Measurements from ENCODE around the gene CDPF1.
"Not testable (repeated sequence)": the region's sequence is repeated elsewhere in the genome, so short reads cannot be mapped to it uniquely, and the experiment has no call there.

The CDPF1 gene

DNA sequence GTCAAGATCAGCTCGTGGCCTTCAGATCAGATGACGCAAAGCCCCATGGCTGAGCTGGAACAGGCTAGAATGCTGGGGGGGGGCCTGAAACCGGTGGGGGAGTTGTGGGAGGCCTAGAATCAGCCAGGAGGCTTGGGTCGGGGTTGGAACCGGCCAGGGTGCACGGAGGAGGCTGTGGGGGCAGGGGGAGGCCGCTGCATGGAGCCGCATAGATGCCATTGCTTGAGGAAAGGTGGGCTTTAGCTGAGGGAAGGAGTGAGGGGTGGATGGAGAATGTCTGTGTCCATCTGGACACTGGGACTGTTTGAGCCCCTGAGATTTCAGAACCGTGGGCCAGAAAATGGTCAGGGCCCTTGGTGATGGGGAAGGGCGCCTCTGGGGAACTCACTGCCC lies 25.2 kb downstream of the CDPF1 start:
- DNase-seq (ENCODE audit: low read depth in 2 of 2) = no peak

DNA sequence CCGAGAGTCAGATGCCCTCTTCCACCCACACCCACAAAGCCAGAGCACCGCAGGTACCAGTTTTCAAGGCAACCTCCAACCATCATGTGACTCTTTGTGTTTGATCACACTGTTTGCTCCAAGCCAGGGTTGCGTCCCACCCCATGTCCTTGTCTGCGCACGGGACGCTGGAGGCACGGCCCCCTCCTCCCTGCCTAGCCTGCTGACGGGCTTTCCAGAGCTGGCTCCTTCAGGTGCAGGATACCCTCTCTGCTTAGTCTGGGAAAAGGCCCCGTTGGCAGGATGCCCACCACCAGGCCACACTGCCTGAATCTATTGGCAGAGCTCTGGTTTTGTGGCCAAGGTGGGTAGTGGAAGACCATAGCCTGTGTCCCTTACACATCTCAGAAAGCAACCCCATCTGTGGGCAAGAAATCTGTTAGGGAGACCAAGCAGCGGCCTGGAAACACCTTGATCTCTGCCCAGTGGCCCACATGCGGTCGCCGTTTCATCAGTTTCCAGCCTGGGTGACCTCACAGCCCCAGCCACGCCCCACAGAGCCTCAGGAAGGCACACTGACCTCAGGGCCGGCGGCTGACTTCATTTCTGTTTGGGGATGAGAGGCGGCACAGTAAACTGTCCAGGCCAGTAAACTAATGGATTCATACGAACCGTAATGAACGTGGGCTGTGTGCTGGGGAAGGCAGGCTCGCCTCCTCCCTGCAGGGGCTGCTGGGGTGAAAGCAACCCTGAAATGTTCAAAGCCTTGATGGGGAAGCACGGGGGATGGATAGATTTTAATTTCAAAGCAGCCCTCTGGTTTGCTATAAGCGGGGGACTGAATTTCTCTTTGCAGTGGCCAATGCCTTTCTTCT lies 25.8 kb downstream of the CDPF1 start:
- no peak for DNase-seq (ENCODE audit: low read depth in 2 of 2)

DNA sequence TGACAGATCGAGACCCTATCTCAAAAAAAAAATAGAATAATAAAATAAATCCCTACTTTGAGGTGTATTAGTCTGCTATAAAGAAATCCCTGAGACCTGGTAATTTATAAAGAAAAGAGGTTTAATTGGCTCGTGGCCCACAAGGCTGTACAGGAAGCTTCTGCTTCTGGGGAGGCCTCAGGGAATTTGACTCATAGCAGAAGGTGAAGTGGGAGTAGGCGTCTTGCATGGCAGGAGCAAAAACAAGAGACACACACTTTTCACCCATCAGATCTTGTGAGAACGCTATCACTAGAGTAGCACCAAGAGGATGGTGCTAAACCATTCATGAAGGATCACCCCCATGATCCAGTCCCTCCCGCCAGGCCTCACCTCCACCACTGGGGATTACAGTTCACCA lies 29.2 kb downstream of the CDPF1 start:
- no peak for DNase-seq (ENCODE audit: low read depth in 2 of 2)

DNA sequence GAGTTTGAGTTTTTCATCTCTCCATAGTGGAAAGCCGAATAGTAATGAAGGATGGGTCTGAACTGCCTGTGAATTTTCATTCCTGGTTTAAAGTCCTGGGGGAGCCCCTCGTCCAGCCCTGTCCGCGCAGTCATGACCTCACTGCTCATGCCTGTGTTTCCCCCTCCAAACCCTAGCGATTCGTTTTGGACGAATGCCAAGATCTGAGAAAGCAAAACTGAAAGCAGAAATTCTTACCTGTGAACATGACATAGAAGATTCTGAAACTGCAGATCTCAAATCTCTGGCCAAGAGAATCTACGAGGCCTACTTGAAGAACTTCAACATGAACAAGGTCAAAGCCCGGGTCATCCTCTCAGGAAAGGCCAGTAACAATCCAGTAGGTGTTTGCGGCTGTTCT lies 30.5 kb downstream of the CDPF1 start:
- no peak for DNase-seq (ENCODE audit: low read depth in 2 of 2)

- DNase-seq (ENCODE audit: low read depth in 2 of 2) = no peak
These were observed 35.5 kb downstream of the CDPF1 start for GRCh38 chr22:46214616-46215015.

DNA sequence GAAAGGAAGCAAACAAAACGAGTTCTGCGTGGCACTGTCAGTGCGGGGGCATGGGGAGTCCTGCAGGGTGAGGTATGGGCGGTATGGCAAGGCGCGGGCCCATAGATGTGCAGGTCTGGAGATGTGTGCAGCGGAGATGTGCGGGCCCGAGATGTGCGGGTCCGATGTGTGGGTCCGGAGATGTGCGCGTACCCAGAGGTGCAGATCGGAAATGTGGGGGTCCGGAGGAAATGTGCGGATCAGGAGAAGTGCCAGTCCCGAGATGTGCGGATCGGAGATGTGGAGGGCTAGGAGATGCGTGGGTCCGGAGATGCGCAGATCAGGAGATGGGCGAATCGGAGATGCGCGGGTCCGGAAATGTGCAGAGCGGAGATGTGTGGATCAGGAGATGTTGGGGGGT lies 35.9 kb downstream of the CDPF1 start:
- no peak for DNase-seq (ENCODE audit: low read depth in 2 of 2)

- DNase-seq (ENCODE audit: low read depth in 2 of 2) = no peak
These were observed 37.0 kb downstream of the CDPF1 start for GRCh38 chr22:46213052-46213451.

DNA sequence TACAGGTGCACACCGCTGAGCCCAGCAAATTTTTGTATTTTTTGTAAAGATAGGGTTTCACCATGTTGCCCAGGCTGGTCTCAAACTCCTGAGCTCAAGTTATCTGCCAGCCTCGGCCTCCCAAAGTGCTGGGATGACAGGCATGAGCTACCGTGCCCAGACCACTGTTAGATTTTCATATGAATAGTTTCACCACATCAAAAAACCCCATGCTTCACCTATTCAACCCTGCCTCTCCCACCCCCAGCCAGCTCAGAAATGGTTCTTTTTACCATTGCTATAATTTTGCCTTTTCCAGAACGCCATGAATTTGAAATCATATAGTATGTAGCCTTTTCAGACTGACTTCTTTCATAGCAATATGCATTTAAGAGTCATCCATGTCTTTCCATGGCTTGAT lies 37.9 kb downstream of the CDPF1 start:
- no peak for DNase-seq (ENCODE audit: low read depth in 2 of 2)

- DNase-seq (ENCODE audit: low read depth in 2 of 2) = no peak
These were observed 40.8 kb downstream of the CDPF1 start for GRCh38 chr22:46209262-46209661.

DNA sequence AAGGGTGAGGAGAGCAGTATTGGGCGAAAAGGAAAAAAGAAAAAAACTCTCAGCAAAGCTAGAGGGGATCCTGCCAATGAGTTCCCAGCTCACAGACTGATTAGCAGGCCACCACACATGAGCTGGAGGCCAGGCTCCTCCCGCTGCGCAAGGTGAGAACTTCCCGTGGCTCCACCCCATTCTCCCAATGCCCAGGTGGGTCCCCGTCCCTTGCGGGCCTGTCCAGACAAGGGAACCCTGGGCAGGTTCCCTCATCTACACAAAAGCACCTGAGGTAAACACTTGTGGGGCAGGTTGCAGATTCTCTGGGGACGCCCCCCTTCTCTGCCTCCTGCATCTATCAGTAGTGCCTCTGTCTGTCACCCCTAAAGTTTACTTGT lies 46.5 kb downstream of the CDPF1 start:
- DNase-seq (ENCODE audit: low read depth in 2 of 2) = no peak

DNA sequence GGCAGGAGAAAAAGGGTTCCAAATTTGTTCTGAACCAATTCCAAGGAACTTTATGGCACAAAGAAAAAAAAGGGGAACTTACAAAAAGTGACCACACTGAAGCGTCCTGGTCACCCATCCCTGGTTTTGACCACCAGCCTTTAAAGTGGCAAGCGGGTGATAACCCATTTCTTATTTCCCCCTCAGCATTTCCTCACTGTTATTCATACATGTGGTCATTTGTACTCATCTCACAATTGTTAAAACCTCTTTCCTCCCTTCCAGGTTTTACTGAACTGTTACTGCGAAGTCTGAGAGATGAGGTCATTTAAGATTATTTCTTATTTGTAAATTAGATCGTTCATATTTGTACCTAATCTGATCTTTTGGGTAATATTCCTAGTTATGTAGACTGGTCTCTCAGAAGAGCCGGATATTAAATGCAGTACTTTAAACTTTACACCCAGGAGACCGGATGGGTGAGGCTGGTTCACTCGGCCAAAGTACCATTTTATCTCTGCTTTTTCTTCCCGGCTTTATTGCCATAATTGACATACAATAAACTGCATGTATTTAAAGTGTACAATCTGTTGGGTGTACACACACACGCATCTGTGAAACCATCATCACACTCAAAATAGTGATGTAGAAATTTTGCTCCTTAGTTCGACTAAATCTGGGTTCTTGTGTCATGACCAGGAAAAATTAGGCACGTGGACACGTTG lies 47.0 kb downstream of the CDPF1 start:
- DNase-seq (ENCODE audit: low read depth in 2 of 2) = no peak

DNA sequence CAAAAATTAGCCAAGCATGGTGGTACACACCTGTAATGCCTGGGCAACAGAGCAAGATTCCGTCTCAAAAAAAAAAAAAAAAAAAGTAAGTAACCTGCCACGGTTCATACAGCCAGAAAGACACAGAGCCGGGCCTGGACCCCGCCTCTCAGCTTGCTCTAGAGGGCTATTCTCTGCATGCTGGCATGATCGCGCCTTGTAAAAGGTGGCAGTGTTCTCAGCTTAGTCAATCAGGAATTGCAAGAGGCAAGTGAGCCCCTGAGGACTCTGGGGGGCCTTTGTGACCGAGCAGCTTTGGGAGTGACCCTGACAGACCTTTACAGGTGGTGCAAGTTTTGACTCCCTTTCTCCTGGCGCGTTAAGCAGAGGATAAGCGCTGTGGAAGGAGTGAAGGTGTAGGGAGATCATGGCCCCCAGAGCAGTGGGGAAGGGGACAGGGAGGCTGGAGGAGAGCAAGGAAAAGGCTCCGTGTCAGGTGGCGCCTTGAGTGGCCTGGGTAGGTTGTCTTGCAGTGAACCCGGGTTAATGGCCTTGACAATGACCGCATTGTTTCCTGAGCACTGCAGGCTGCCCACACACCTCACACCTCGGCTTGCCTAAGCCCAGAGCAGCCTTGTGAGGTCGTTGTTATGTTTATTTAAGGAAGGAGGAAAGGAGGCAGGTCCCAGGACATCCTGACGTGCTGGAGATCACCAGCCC lies 48.9 kb downstream of the CDPF1 start:
- no peak for DNase-seq (ENCODE audit: low read depth in 2 of 2)

DNA sequence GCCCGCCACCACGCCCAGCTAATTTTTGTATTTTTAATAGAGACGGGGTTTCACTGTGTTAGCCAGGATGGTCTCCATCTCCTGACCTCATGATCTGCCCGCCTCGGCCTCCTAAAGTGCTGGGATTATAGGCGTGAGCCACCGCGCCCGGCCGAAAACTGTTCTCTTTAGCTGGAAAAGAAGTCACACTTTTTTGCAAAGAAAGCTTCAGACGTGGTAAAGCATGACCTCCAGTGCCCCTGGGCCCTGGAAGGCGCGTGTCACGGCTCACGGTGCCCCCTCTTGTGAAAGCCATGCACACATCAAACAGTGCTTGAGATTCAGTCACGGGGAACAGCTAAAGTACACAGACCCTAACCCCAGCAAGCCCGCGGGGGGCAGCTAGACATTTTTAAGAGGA lies 51.3 kb downstream of the CDPF1 start:
- DNase-seq (ENCODE audit: low read depth in 2 of 2) = not testable (repeated sequence)

- DNase-seq (ENCODE audit: low read depth in 2 of 2) = no peak
These were observed 51.8 kb downstream of the CDPF1 start for GRCh38 chr22:46198274-46198673.

- no peak for DNase-seq (ENCODE audit: low read depth in 2 of 2)
These were observed 53.8 kb downstream of the CDPF1 start for GRCh38 chr22:46196278-46196677.

- DNase-seq (ENCODE audit: low read depth in 2 of 2) = no peak
These were observed 54.5 kb downstream of the CDPF1 start for GRCh38 chr22:46195487-46196165.
